CD4-positive, alpha-beta T cell (primary cell): ENCODE results near the gene POLR1F. TPM values are rescaled to one million over a fixed set of nuclear protein-coding genes. Genes with fewer than 3 reads are reported as not detected.

Source experiments
- ATAC-seq: fragments of 200-7000 bp; cut with Tn5 transposase; one replicate; pipeline ENCODE4 v1.10.0; 2022; ENCODE audit warnings: mild to moderate bottlenecking; ENCODE audit not compliant: poor library complexity
- CTCF ChIA-PET: fragments of 350-600 bp; sonication (Branson Sonifier 250); formaldehyde crosslinking; loops from one replicate; lab custom pipeline; 2021; ENCODE audit warnings: antibody characterized with exemption, inconsistent platforms; lab: Charles Lee
- POLR2A ChIA-PET: fragments of 350-600 bp; sonication (Branson Sonifier 250); formaldehyde crosslinking; loops from one replicate; lab custom pipeline; 2021; ENCODE audit warnings: antibody characterized with exemption, inconsistent platforms; lab: Charles Lee
- DNase-seq, 14 experiments: peaks; one replicate each; pipeline ENCODE4 v3.0.0-alpha.2; 2013 to 2020; ENCODE audit warnings: mixed read lengths in 2 of 14
- H3K27ac ChIP-seq, 2 donors: one replicate each; pipeline versions ENCODE4 v1.5.1 to v1.7.0; 2013; ENCODE audit warnings: low read length in 2 of 2, low read depth in 1 of 2, mild to moderate bottlenecking in 1 of 2
- H3K27me3 ChIP-seq, 2 experiments: 1 replicate in 1 of 2; 2 replicates in 1 of 2; pipeline versions ENCODE4 v1.6.1 to v1.7.0; 2013; ENCODE audit warnings: low read length in 2 of 2, control low read depth in 1 of 2, mild to moderate bottlenecking in 1 of 2, moderate library complexity in 1 of 2; ENCODE audit not compliant: insufficient read depth in 2 of 2, control insufficient read depth in 1 of 2
- H3K36me3 ChIP-seq: one replicate; pipeline ENCODE4 v1.6.1; 2013; ENCODE audit warnings: low read length, control low read depth; ENCODE audit not compliant: insufficient read depth
- H3K4me1 ChIP-seq: one replicate; pipeline ENCODE4 v1.6.1; 2013; ENCODE audit warnings: low read length, control low read depth; ENCODE audit not compliant: insufficient read depth
- H3K4me3 ChIP-seq: one replicate; pipeline ENCODE4 v1.5.1; 2013; ENCODE audit warnings: mild to moderate bottlenecking, low read length, moderate library complexity
- H3K9me3 ChIP-seq, 2 experiments: 1 replicate in 1 of 2; 2 replicates in 1 of 2; pipeline versions ENCODE4 v1.6.1 to v1.7.0; 2013; ENCODE audit warnings: low read length in 2 of 2, mild to moderate bottlenecking in 2 of 2, control low read depth in 1 of 2, moderate library complexity in 1 of 2; ENCODE audit not compliant: control insufficient read depth in 1 of 2, insufficient read depth in 1 of 2
- H3K27ac Mint-ChIP-seq: one replicate; pipeline ENCODE4 v1.8.0; 2020; ENCODE audit warnings: mixed read lengths
- H3K27me3 Mint-ChIP-seq: one replicate; pipeline ENCODE4 v1.8.0; 2021; ENCODE audit warnings: mixed read lengths
- H3K36me3 Mint-ChIP-seq: one replicate; pipeline ENCODE4 v1.8.0; 2021; ENCODE audit warnings: low read depth, mixed read lengths
- H3K4me1 Mint-ChIP-seq: one replicate; pipeline ENCODE4 v1.8.0; 2021; ENCODE audit warnings: low read depth, mixed read lengths
- H3K4me3 Mint-ChIP-seq: one replicate; pipeline ENCODE4 v1.8.0; 2020; ENCODE audit warnings: mild to moderate bottlenecking, mixed read lengths
- H3K9me3 Mint-ChIP-seq: one replicate; pipeline ENCODE4 v1.8.0; 2020; ENCODE audit warnings: mixed read lengths
- intact Hi-C, 2 experiments: fragments of 100-400 bp; cut with DNase I in 1 of 2; cut with micrococcal nuclease in 1 of 2; formaldehyde crosslinking; loops; one replicate each; pipeline versions ENCODE4 v1.15.1 to v1.9.0; 2023 to 2025; cut with DNase I, micrococcal nuclease
- total RNA-seq, 174 experiments: library from RNA in 2 of 174; stranded (reverse) in 2 of 174; gene quantifications; one replicate each; pipeline ENCODE4 v1.2.3 and lab custom pipeline; 2021 to 2026
- TF ChIP-seq, protein P1 (sequence below): fragments of 200-600 bp; IDR thresholded peaks from one replicate; pipeline ENCODE4 v1.8.0; 2022; ENCODE audit warnings: antibody characterized with exemption, mild to moderate bottlenecking

The POLR1F gene
- total RNA-seq, 2 experiments from 2014 or later, result 31.7 to 32.2 TPM

- H3K9me3 Mint-ChIP-seq, result no peaks in the 10 kb centered on the region
- Histone ChIP-seq H3K9me3 (no peaks in the 10 kb centered on the region), H3K27me3 (no peaks in the 10 kb centered on the region), H3K4me3 (no peak overlapping the region), H3K36me3 (no peaks in the 10 kb centered on the region), H3K27ac (no peak overlapping the region), H3K4me1 (no peaks in the 10 kb centered on the region)
- no peak overlapping the region for H3K4me3 Mint-ChIP-seq
- ChIA-PET POLR2A (no interaction called here), CTCF (no interaction called here)
- no peak overlapping the region for H3K27ac Mint-ChIP-seq
- TF ChIP-seq, protein P1, sequence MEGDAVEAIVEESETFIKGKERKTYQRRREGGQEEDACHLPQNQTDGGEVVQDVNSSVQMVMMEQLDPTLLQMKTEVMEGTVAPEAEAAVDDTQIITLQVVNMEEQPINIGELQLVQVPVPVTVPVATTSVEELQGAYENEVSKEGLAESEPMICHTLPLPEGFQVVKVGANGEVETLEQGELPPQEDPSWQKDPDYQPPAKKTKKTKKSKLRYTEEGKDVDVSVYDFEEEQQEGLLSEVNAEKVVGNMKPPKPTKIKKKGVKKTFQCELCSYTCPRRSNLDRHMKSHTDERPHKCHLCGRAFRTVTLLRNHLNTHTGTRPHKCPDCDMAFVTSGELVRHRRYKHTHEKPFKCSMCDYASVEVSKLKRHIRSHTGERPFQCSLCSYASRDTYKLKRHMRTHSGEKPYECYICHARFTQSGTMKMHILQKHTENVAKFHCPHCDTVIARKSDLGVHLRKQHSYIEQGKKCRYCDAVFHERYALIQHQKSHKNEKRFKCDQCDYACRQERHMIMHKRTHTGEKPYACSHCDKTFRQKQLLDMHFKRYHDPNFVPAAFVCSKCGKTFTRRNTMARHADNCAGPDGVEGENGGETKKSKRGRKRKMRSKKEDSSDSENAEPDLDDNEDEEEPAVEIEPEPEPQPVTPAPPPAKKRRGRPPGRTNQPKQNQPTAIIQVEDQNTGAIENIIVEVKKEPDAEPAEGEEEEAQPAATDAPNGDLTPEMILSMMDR, result no peak
- DNase-seq (no peak), ATAC-seq (no peak)
- intact Hi-C loops, result no loop called here
- H3K27me3 Mint-ChIP-seq, result peaks cover 13% of the 10 kb centered on the region
- no peaks in the 10 kb centered on the region for H3K4me1 Mint-ChIP-seq
- no peaks in the 10 kb centered on the region for H3K36me3 Mint-ChIP-seq
Measured at GRCh38 chr7:19749658-19750057, 40.8 kb upstream of the POLR1F start.

GRCh38 chr7:19747740-19748339 is 39.0 kb upstream of the POLR1F start:
- intact Hi-C loops, result no loop called here
- peaks cover 13% of the 10 kb centered on the region for H3K27me3 Mint-ChIP-seq

DNA sequence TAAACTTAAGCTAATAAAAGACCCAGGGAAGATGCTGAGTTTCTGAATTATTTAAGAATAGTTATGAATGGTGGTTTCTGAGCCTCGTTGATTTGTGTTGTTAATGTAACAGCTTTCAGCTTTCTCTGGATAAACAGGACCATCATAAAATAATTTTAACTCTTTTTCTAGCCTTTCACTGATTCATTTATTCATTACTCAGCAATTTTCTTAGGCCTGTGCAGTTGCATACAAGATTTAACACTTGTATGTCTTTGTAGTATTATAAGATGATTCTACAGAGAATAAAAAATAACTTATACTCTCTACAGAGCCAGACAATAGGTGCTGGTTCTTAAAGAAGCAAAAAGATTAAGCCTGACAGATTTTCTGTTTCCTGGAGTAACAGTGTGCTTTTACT is 35.2 kb upstream of the POLR1F start:
- no peaks in the 10 kb centered on the region for H3K9me3 Mint-ChIP-seq
- H3K9me3 ChIP-seq, result no peaks in the 10 kb centered on the region
- H3K36me3 Mint-ChIP-seq, result no peaks in the 10 kb centered on the region
- H3K4me1 ChIP-seq, result no peaks in the 10 kb centered on the region
- CTCF ChIA-PET, result interaction anchor here (1.0 kb wide), 1 partner anchor 10 kb away, joined by 4 read pairs; no protein-coding TSS in a partner anchor
- ATAC-seq (no peak), DNase-seq (no peak)
- H3K27ac Mint-ChIP-seq, result no peak overlapping the region
- no peak overlapping the region for H3K4me3 ChIP-seq
- peaks cover 10% of the 10 kb centered on the region for H3K27me3 Mint-ChIP-seq
- TF ChIP-seq, protein P1, result no peak
- H3K27ac ChIP-seq, result no peak overlapping the region
- POLR2A ChIA-PET, result no interaction called here
- no peak overlapping the region for H3K4me3 Mint-ChIP-seq
- no peaks in the 10 kb centered on the region for H3K36me3 ChIP-seq
- H3K4me1 Mint-ChIP-seq, result no peaks in the 10 kb centered on the region
- H3K27me3 ChIP-seq, result no peaks in the 10 kb centered on the region
- intact Hi-C loops, result no loop called here

More at GRCh38 chr7:19747740-19748339, 39.0 kb upstream of the POLR1F start:
- no peaks in the 10 kb centered on the region for H3K36me3 ChIP-seq
- H3K4me1 Mint-ChIP-seq, result no peaks in the 10 kb centered on the region
- no peaks in the 10 kb centered on the region for H3K9me3 ChIP-seq
- H3K4me1 ChIP-seq, result no peaks in the 10 kb centered on the region
- ATAC-seq (no peak), DNase-seq (peak in 3 of 14 experiments; percentile 7 to 15 (median 13))
- no peaks in the 10 kb centered on the region for H3K9me3 Mint-ChIP-seq
- H3K27ac Mint-ChIP-seq, result no peak overlapping the region
- no peak overlapping the region for H3K4me3 Mint-ChIP-seq
- ChIA-PET CTCF (interaction anchor here (0.6 kb wide), 1 partner anchor 723 kb away, joined by 4 read pairs; no protein-coding TSS in a partner anchor), POLR2A (interaction anchor here (0.6 kb wide), 1 partner anchor 1742 kb away, joined by 3 read pairs; no protein-coding TSS in a partner anchor)
- no peak overlapping the region for H3K4me3 ChIP-seq
- H3K36me3 Mint-ChIP-seq, result no peaks in the 10 kb centered on the region
- no peaks in the 10 kb centered on the region for H3K27me3 ChIP-seq
- H3K27ac ChIP-seq, result no peak overlapping the region
- TF ChIP-seq, protein P1, result peak; percentile 38
